ENCODE measurements around the gene UBALD1. TPM values are rescaled to one million over a fixed set of nuclear protein-coding genes. Genes with fewer than 3 reads are reported as not detected.

UBALD1 gene
- total and polyA plus RNA-seq, 2 experiments from 2014 or later: 6.1 to 25.7 TPM

GRCh38 chr16:4607841-4608703, 6.6 kb downstream of the UBALD1 start:
- no peaks in the 10 kb centered on the region for H3K9me2 ChIP-seq (replicated peaks; ENCODE audit: insufficient read depth)
- H3K36me3 ChIP-seq (replicated peaks; ENCODE audit: insufficient read depth, low read depth): no peaks in the 10 kb centered on the region
- peaks cover 11% of the 10 kb centered on the region for H3K4me1 ChIP-seq (ENCODE audit: insufficient read depth)
- no peaks in the 10 kb centered on the region for H3K9me3 ChIP-seq (ENCODE audit: low read depth)
- 96% methylated on average over 22 of the region's 22 CpGs for WGBS (ENCODE audit: low lambda C conversion rate, missing lambda C conversion rate)
- no peak for TF ChIP-seq CTCF (IDR thresholded peaks at IDR 0.05; ENCODE audit: poor library complexity)
- TF ChIP-seq EZH2phosphoT487 (IDR thresholded peaks at IDR 0.05; ENCODE audit: low read depth, severe bottlenecking, unreplicated experiment): no peak
- TF ChIP-seq EZH2 (IDR thresholded peaks at IDR 0.05; ENCODE audit: borderline replicate concordance): no peak
- no peak overlapping the region for H2AFZ ChIP-seq
- H3K27ac ChIP-seq: no peak overlapping the region
- H3K27me3 ChIP-seq: no peaks in the 10 kb centered on the region
- no peak overlapping the region for H3K4me2 ChIP-seq
- no peak overlapping the region for H3K4me3 ChIP-seq
- H3K79me2 ChIP-seq: peaks cover 31% of the 10 kb centered on the region
- no peak for DNase-seq (ENCODE audit: low spot score)
- peaks cover 31% of the 10 kb centered on the region for H4K20me1 ChIP-seq (ENCODE audit: insufficient read depth, poor library complexity, severe bottlenecking)

GRCh38 chr16:4606354-4606753, 8.3 kb downstream of the UBALD1 start:
- H3K79me2 ChIP-seq: peaks cover 14% of the 10 kb centered on the region
- WGBS (ENCODE audit: low lambda C conversion rate, missing lambda C conversion rate): 88% methylated on average over 9 of the region's 9 CpGs
- H3K36me3 ChIP-seq (replicated peaks; ENCODE audit: insufficient read depth, low read depth): no peaks in the 10 kb centered on the region

GRCh38 chr16:4604401-4604800, 10.3 kb downstream of the UBALD1 start:
- Histone ChIP-seq H4K20me1 (ENCODE audit: insufficient read depth, poor library complexity, severe bottlenecking) (peaks cover 3% of the 10 kb centered on the region), H3K4me1 (ENCODE audit: insufficient read depth) (no peaks in the 10 kb centered on the region), H3K4me2 (no peak overlapping the region), H3K36me3 (replicated peaks; ENCODE audit: insufficient read depth, low read depth) (no peaks in the 10 kb centered on the region), H3K79me2 (no peaks in the 10 kb centered on the region), H3K27me3 (no peaks in the 10 kb centered on the region), H3K4me3 (no peak overlapping the region), H2AFZ (no peak overlapping the region), H3K9me2 (replicated peaks; ENCODE audit: insufficient read depth) (no peaks in the 10 kb centered on the region), H3K9me3 (ENCODE audit: low read depth) (no peaks in the 10 kb centered on the region), H3K27ac (no peak overlapping the region)
- WGBS (ENCODE audit: low lambda C conversion rate, missing lambda C conversion rate): 71% methylated on average over 15 of the region's 15 CpGs
- no peak for DNase-seq (ENCODE audit: low spot score)
- TF ChIP-seq EZH2 (IDR thresholded peaks at IDR 0.05; ENCODE audit: borderline replicate concordance): no peak
- TF ChIP-seq EZH2phosphoT487 (IDR thresholded peaks at IDR 0.05; ENCODE audit: low read depth, severe bottlenecking, unreplicated experiment): no peak
- TF ChIP-seq CTCF (IDR thresholded peaks at IDR 0.05; ENCODE audit: poor library complexity): no peak

More at GRCh38 chr16:4606354-4606753, 8.3 kb downstream of the UBALD1 start:
- H3K27me3 ChIP-seq: no peaks in the 10 kb centered on the region
- no peak overlapping the region for H3K4me3 ChIP-seq
- H4K20me1 ChIP-seq (ENCODE audit: insufficient read depth, poor library complexity, severe bottlenecking): peaks cover 17% of the 10 kb centered on the region
- H3K4me2 ChIP-seq: no peak overlapping the region
- peaks cover 4% of the 10 kb centered on the region for H3K4me1 ChIP-seq (ENCODE audit: insufficient read depth)
- TF ChIP-seq CTCF (IDR thresholded peaks at IDR 0.05; ENCODE audit: poor library complexity) (no peak), EZH2 (IDR thresholded peaks at IDR 0.05; ENCODE audit: borderline replicate concordance) (no peak), EZH2phosphoT487 (IDR thresholded peaks at IDR 0.05; ENCODE audit: low read depth, severe bottlenecking, unreplicated experiment) (no peak)
- no peak overlapping the region for H3K27ac ChIP-seq
- no peak overlapping the region for H2AFZ ChIP-seq
- no peak for DNase-seq (ENCODE audit: low spot score)
- no peaks in the 10 kb centered on the region for H3K9me2 ChIP-seq (replicated peaks; ENCODE audit: insufficient read depth)
- no peaks in the 10 kb centered on the region for H3K9me3 ChIP-seq (ENCODE audit: low read depth)

Measured in hepatocyte (in vitro differentiated cells).